ENCODE results near the gene PATZ1.

GRCh38 chr22:31341386-31342088 is 4.6 kb downstream of the PATZ1 start:
- TF ChIP-seq CTCF (IDR thresholded peaks at IDR 0.05) (no peak), POLR2A (IDR thresholded peaks at IDR 0.05) (no peak)
